ENCODE measurements around the gene TMEM117. TPM values are rescaled to one million over a fixed set of nuclear protein-coding genes. Genes with fewer than 3 reads are reported as not detected.

The TMEM117 gene
- total RNA-seq, 1 donor from 2014 or later = 12.4 TPM

DNA sequence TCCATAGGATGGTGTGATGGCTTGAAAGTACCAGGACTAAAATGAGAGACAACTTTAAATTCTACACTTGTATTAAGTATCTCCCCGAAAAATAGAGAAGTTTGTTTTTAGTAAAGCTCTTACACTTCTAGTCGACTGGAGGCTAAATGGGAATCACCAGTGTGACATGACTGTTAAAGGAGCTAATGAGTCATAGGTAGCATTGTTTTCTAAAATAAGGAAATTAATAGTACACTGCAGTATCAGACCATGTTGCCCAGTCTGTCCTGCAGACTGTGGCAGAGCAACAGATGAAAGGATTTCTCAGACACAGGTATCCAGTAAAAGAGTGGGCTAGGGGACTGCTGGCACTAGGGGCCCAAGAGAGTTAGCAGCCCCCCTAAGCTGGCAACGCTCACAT is 140.1 kb downstream of the TMEM117 start:
- TF ChIP-seq CTCF (IDR thresholded peaks at IDR 0.05; ENCODE audit: insufficient read depth, low read length, poor library complexity, severe bottlenecking) = no peak
- no peaks in the 10 kb centered on the region for H3K36me3 ChIP-seq (ENCODE audit: control insufficient read depth, insufficient read depth, low read length)
- no peaks in the 10 kb centered on the region for H3K27me3 ChIP-seq (ENCODE audit: control insufficient read depth, insufficient read depth, low read length)
- no peak for DNase-seq (ENCODE audit: low read depth)
- H3K4me3 ChIP-seq (ENCODE audit: low read depth, low read length) = no peak overlapping the region

DNA sequence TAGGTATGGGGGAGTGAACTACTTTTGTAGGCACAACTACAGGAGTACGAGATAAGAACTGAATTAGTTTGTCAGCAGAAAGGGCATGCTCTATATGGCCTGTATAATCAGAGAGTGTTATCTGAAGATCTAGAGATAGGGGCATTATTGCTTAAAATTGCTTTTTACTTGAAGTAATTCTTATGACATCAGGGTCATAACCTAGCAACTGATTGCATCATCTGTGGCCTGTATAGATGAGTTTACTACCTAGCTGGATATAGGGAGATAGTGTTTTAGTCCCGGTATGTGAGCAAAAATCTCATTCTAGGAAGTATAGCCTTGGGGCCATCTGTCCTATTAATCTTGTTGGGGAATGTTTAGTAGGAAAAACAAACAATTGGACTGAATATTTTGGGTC is 142.7 kb downstream of the TMEM117 start:
- Histone ChIP-seq H3K36me3 (ENCODE audit: control insufficient read depth, insufficient read depth, low read length) (no peaks in the 10 kb centered on the region), H3K4me3 (ENCODE audit: low read depth, low read length) (no peak overlapping the region), H3K27me3 (ENCODE audit: control insufficient read depth, insufficient read depth, low read length) (no peaks in the 10 kb centered on the region)
- DNase-seq (ENCODE audit: low read depth) = no peak
- TF ChIP-seq CTCF (IDR thresholded peaks at IDR 0.05; ENCODE audit: insufficient read depth, low read length, poor library complexity, severe bottlenecking) = no peak

- Histone ChIP-seq H3K36me3 (ENCODE audit: control insufficient read depth, insufficient read depth, low read length) (no peaks in the 10 kb centered on the region), H3K27me3 (ENCODE audit: control insufficient read depth, insufficient read depth, low read length) (no peaks in the 10 kb centered on the region), H3K4me3 (ENCODE audit: low read depth, low read length) (no peak overlapping the region)
- no peak for TF ChIP-seq CTCF (IDR thresholded peaks at IDR 0.05; ENCODE audit: insufficient read depth, low read length, poor library complexity, severe bottlenecking)
- no peak for DNase-seq (ENCODE audit: low read depth)
Observed at GRCh38 chr12:43979450-43979849, 143.6 kb downstream of the TMEM117 start.

- no peak for TF ChIP-seq CTCF (IDR thresholded peaks at IDR 0.05; ENCODE audit: insufficient read depth, low read length, poor library complexity, severe bottlenecking)
- no peaks in the 10 kb centered on the region for H3K27me3 ChIP-seq (ENCODE audit: control insufficient read depth, insufficient read depth, low read length)
- no peak for DNase-seq (ENCODE audit: low read depth)
- no peak overlapping the region for H3K4me3 ChIP-seq (ENCODE audit: low read depth, low read length)
- no peaks in the 10 kb centered on the region for H3K36me3 ChIP-seq (ENCODE audit: control insufficient read depth, insufficient read depth, low read length)
Observed at GRCh38 chr12:43980627-43981191, 144.8 kb downstream of the TMEM117 start.

DNA sequence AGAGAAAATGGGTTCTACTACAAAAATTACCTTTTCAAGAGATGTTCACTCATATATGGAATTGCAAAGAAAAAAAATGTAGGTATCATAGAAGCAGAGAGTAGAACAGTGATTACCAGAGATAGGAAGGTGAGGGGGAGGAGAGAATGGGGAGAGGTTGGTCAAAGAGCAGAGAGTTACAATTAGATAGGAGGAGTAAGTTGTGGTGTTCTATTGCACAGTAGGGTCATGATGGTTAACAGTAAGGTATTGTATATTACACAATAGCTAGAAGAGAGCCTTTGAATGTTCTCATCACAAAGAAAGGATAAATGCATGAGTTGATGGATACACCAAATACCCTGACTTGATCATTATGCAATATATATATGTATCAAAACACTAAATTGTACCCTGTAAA is 145.8 kb downstream of the TMEM117 start:
- H3K36me3 ChIP-seq (ENCODE audit: control insufficient read depth, insufficient read depth, low read length) = no peaks in the 10 kb centered on the region
- no peaks in the 10 kb centered on the region for H3K27me3 ChIP-seq (ENCODE audit: control insufficient read depth, insufficient read depth, low read length)
- DNase-seq (ENCODE audit: low read depth) = no peak
- no peak overlapping the region for H3K4me3 ChIP-seq (ENCODE audit: low read depth, low read length)
- no peak for TF ChIP-seq CTCF (IDR thresholded peaks at IDR 0.05; ENCODE audit: insufficient read depth, low read length, poor library complexity, severe bottlenecking)

- Histone ChIP-seq H3K4me3 (ENCODE audit: low read depth, low read length) (no peak overlapping the region), H3K36me3 (ENCODE audit: control insufficient read depth, insufficient read depth, low read length) (no peaks in the 10 kb centered on the region), H3K27me3 (ENCODE audit: control insufficient read depth, insufficient read depth, low read length) (no peaks in the 10 kb centered on the region)
- no peak for DNase-seq (ENCODE audit: low read depth)
- no peak for TF ChIP-seq CTCF (IDR thresholded peaks at IDR 0.05; ENCODE audit: insufficient read depth, low read length, poor library complexity, severe bottlenecking)
Observed at GRCh38 chr12:43982544-43982943, 146.7 kb downstream of the TMEM117 start.

Measured in kidney epithelial cell (primary cell).